Measurements from ENCODE around the gene MFSD6. TPM values are rescaled to one million over a fixed set of nuclear protein-coding genes. Genes with fewer than 3 reads are reported as not detected.
"Not testable (repeated sequence)": the region's sequence is repeated elsewhere in the genome, so short reads cannot be mapped to it uniquely, and the experiment has no call there.

Gene MFSD6
- polyA plus RNA-seq, 2 of the 4 experiments (the other 2 are of a cell fraction): 14.3 to 41.3 TPM

DNA sequence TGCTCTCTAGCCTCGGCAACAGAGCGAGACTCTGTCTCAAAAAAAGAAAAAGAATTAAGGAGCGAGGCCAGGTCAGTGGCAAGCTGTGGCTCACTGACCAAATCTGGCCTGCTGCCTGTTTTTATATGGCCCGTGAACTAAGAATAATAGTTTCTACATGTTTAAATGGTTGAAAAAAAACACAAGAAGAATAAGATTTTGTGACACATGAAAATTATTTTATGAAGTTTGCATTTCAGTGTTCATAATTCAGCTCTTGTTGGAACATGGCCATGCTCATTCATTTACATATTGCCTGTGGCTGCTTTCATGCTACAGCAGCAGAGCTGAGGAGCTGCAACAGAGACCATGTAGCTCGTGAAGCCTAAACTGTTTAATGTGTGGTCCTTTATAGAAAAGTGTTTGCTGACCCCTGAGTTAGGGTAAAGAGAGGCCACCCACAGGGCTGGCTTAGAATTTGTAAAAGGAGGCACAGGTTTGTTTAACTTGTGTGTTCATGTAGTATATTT lies 59.5 kb downstream of the MFSD6 start:
- H3K27ac ChIP-seq: peak overlapping the region; percentile 59 to 77; a peak in 4 of 6 replicates
- FAIRE-seq (no peak), ATAC-seq (no peak), DNase-seq (ENCODE audit: low read depth in 1 of 2, low spot score in 1 of 2) (no peak)
- 84% methylated on average over 5 of the region's 5 CpGs for WGBS (ENCODE audit: missing lambda C conversion rate)
- H3K4me2 ChIP-seq: peak overlapping the region; percentile 68; the same call in 2 of the 3 replicates
- no peaks in the 10 kb centered on the region for H3K9me3 ChIP-seq
- ChIA-PET CTCF (interaction anchor here (0.6 kb wide), 1 partner anchor 437 kb away, joined by 4 read pairs; no protein-coding TSS in a partner anchor), POLR2A (no interaction called here)
- H3K4me3 ChIP-seq: no peak overlapping the region
- H3K4me1 ChIP-seq: peaks cover 43% of the 10 kb centered on the region
- TF ChIP-seq NR3C1 (IDR thresholded peaks at IDR 0.05): no peak
- TF ChIP-seq ZFP36 (IDR thresholded peaks at IDR 0.05; ENCODE audit: borderline replicate concordance, partially characterized antibody): no peak
- TF ChIP-seq MAX (IDR thresholded peaks at IDR 0.05): no peak

- H3K9me3 ChIP-seq; DNase-seq (ENCODE audit: low read depth in 1 of 2, low spot score in 1 of 2); FAIRE-seq; POLR2A ChIA-PET; H3K4me3 ChIP-seq; ATAC-seq: not testable (repeated sequence)
- peak overlapping the region; percentile 59 to 77; a peak in 5 of 6 replicates for H3K27ac ChIP-seq
- peaks cover 43% of the 10 kb centered on the region for H3K4me1 ChIP-seq
- WGBS (ENCODE audit: missing lambda C conversion rate): 86% methylated on average over 1 of the region's 1 CpG
- H3K4me2 ChIP-seq: peak overlapping the region; percentile 68; the same call in 2 of the 3 replicates
- CTCF ChIA-PET: interaction anchor here (0.6 kb wide), 1 partner anchor 438 kb away, joined by 4 read pairs; no protein-coding TSS in a partner anchor
Measured at GRCh38 chr2:190468354-190468753, 60.2 kb downstream of the MFSD6 start.

GRCh38 chr2:190468814-190469569 lies 60.8 kb downstream of the MFSD6 start:
- 31% methylated on average over 4 of the region's 4 CpGs for WGBS (ENCODE audit: missing lambda C conversion rate)
- Histone ChIP-seq H3K4me1 (peaks cover 43% of the 10 kb centered on the region), H3K9me3 (no peaks in the 10 kb centered on the region), H3K4me3 (no peak overlapping the region), H3K4me2 (peak overlapping the region; percentile 68), H3K27ac (peak overlapping the region; percentile 59 to 77; a peak in 5 of 6 replicates)
- ChIA-PET CTCF (no interaction called here), POLR2A (no interaction called here)
- peak; percentile 39 to 86 for DNase-seq (ENCODE audit: low read depth in 1 of 2, low spot score in 1 of 2)
- peak; percentile 81 to 88 for ATAC-seq
- FAIRE-seq: peak; percentile 49
- TF ChIP-seq FOXS1 (CRISPR knock-in tag; IDR thresholded peaks at IDR 0.05) (no peak), EHF (CRISPR knock-in tag; IDR thresholded peaks at IDR 0.05) (no peak), RARB (CRISPR knock-in tag; IDR thresholded peaks at IDR 0.05) (no peak), REST (IDR thresholded peaks at IDR 0.05) (no peak), ZSCAN20 (CRISPR knock-in tag; IDR thresholded peaks at IDR 0.05) (no peak), HMGXB4 (CRISPR knock-in tag; IDR thresholded peaks at IDR 0.05; ENCODE audit: borderline replicate concordance) (no peak), JUN (IDR thresholded peaks at IDR 0.05) (no peak), MAFK (IDR thresholded peaks at IDR 0.05; ENCODE audit: partially characterized antibody) (no peak), CBX8 (IDR thresholded peaks at IDR 0.05) (no peak), CHD4 (IDR thresholded peaks at IDR 0.05; ENCODE audit: borderline replicate concordance) (no peak), RAD21 (conservative IDR thresholded peaks at IDR 0.05 in 1 of 2, IDR thresholded peaks at IDR 0.05 in 1 of 2) (0 out of 5 replicates have a peak, but pooled peaks of 1 of the 2 experiments have one; percentile 10), GATA3 (IDR thresholded peaks at IDR 0.05; ENCODE audit: borderline replicate concordance) (no peak), USF2 (IDR thresholded peaks at IDR 0.05) (no peak), EP300 (IDR thresholded peaks at IDR 0.05) (no peak), CEBPB (IDR thresholded peaks at IDR 0.05) (peak in 1 of 2 experiments; percentile 49; a peak in 1 of 4 replicates), RFX5 (IDR thresholded peaks at IDR 0.05) (no peak), FOSL2 (IDR thresholded peaks at IDR 0.05) (no peak), FOSL2 (CRISPR knock-in tag; IDR thresholded peaks at IDR 0.05) (0 out of 2 replicates have a peak, but pooled peaks have one; percentile 16), ESRRA (IDR thresholded peaks at IDR 0.05; ENCODE audit: borderline replicate concordance, low read length) (peak; percentile 93), HOXB13 (CRISPR knock-in tag; IDR thresholded peaks at IDR 0.05; ENCODE audit: low read depth) (no peak)
- TF ChIP-seq, protein P1, sequence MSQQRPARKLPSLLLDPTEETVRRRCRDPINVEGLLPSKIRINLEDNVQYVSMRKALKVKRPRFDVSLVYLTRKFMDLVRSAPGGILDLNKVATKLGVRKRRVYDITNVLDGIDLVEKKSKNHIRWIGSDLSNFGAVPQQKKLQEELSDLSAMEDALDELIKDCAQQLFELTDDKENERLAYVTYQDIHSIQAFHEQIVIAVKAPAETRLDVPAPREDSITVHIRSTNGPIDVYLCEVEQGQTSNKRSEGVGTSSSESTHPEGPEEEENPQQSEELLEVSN (IDR thresholded peaks at IDR 0.05; ENCODE audit: borderline replicate concordance, low read depth): no peak
- TF ChIP-seq, protein P2, sequence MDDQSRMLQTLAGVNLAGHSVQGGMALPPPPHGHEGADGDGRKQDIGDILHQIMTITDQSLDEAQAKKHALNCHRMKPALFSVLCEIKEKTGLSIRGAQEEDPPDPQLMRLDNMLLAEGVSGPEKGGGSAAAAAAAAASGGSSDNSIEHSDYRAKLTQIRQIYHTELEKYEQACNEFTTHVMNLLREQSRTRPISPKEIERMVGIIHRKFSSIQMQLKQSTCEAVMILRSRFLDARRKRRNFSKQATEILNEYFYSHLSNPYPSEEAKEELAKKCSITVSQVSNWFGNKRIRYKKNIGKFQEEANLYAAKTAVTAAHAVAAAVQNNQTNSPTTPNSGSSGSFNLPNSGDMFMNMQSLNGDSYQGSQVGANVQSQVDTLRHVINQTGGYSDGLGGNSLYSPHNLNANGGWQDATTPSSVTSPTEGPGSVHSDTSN (IDR thresholded peaks at IDR 0.05): no peak
